Activated B cell treated with CpG ODN at 0.5 μM for 24 hours (primary cell): Measurements from ENCODE around the gene FGFBP2. TPM values are rescaled to one million over a fixed set of nuclear protein-coding genes. Genes with fewer than 3 reads are reported as not detected.

Experiments
- ATAC-seq: fragments of 200-7000 bp; cut with Tn5 transposase; one replicate; pipeline ENCODE4 v1.10.0; 2021; ENCODE audit warnings: low read depth, mild to moderate bottlenecking, moderate library complexity
- CTCF ChIA-PET: fragments of 350-600 bp; sonication (Branson Sonifier 250); formaldehyde crosslinking; loops from one replicate; lab custom pipeline; 2021; ENCODE audit warnings: antibody characterized with exemption; lab: Charles Lee
- POLR2A ChIA-PET: fragments of 350-600 bp; sonication (Branson Sonifier 250); formaldehyde crosslinking; loops from one replicate; lab custom pipeline; 2021; ENCODE audit warnings: antibody characterized with exemption; lab: Charles Lee
- DNase-seq: peaks from one replicate; pipeline ENCODE4 v3.0.0; 2022
- H3K27ac Mint-ChIP-seq: one replicate; pipeline ENCODE4 v1.8.0; 2020; ENCODE audit warnings: mixed read lengths
- H3K27me3 Mint-ChIP-seq: one replicate; pipeline ENCODE4 v1.8.0; 2021; ENCODE audit warnings: mixed read lengths
- H3K36me3 Mint-ChIP-seq: one replicate; pipeline ENCODE4 v1.8.0; 2021; ENCODE audit warnings: low read depth, mixed read lengths
- H3K4me1 Mint-ChIP-seq: one replicate; pipeline ENCODE4 v1.8.0; 2021; ENCODE audit warnings: mixed read lengths
- H3K4me3 Mint-ChIP-seq: one replicate; pipeline ENCODE4 v1.8.0; 2020; ENCODE audit warnings: mild to moderate bottlenecking, mixed read lengths
- H3K9me3 Mint-ChIP-seq: one replicate; pipeline ENCODE4 v1.8.0; 2020; ENCODE audit warnings: mixed read lengths
- CTCF ChIP-seq: fragments of 200-600 bp; IDR thresholded peaks from one replicate; pipeline ENCODE4 v1.8.0; 2022; ENCODE audit warnings: antibody characterized with exemption, mild to moderate bottlenecking
- intact Hi-C: fragments of 100-400 bp; cut with micrococcal nuclease; formaldehyde crosslinking; loops from one replicate; pipeline ENCODE4 v1.15.1; 2024
- total RNA-seq: library from RNA; stranded (reverse); gene quantifications from 2 replicates; pipeline ENCODE4 v1.2.3, GENCODE V29; 2022

The FGFBP2 gene
- total RNA-seq, 1 donor from 2014 or later: 0.20 TPM

- no peak for ATAC-seq
- Mint-ChIP-seq H3K27ac (no peak overlapping the region), H3K4me3 (no peak overlapping the region), H3K27me3 (no peaks in the 10 kb centered on the region), H3K36me3 (no peaks in the 10 kb centered on the region), H3K4me1 (peaks cover 20% of the 10 kb centered on the region), H3K9me3 (no peaks in the 10 kb centered on the region)
- no peak for TF ChIP-seq CTCF
- POLR2A ChIA-PET: no interaction called here
- intact Hi-C loops: no loop called here
- no peak for DNase-seq
- CTCF ChIA-PET: no interaction called here
Observed at GRCh38 chr4:15935504-15936402, 27.2 kb downstream of the FGFBP2 start.

GRCh38 chr4:15934259-15934658, 28.7 kb downstream of the FGFBP2 start:
- no peaks in the 10 kb centered on the region for H3K27me3 Mint-ChIP-seq
- CTCF ChIA-PET: interaction anchor here (1.4 kb wide), 1 partner anchor 51 kb away, joined by 4 read pairs; no protein-coding TSS in a partner anchor
- POLR2A ChIA-PET: no interaction called here
- peaks cover 31% of the 10 kb centered on the region for H3K4me1 Mint-ChIP-seq
- ATAC-seq (no peak), DNase-seq (no peak)
- intact Hi-C loops: no loop called here
- no peak overlapping the region for H3K27ac Mint-ChIP-seq
- TF ChIP-seq CTCF: no peak
- no peak overlapping the region for H3K4me3 Mint-ChIP-seq
- no peaks in the 10 kb centered on the region for H3K36me3 Mint-ChIP-seq
- no peaks in the 10 kb centered on the region for H3K9me3 Mint-ChIP-seq

- ChIA-PET CTCF (interaction anchor here (0.5 kb wide), 1 partner anchor 112 kb away, joined by 3 read pairs; no protein-coding TSS in a partner anchor), POLR2A (interaction anchor here (1.6 kb wide), 1 partner anchor 41 kb away, joined by 3 read pairs; no protein-coding TSS in a partner anchor)
- no peak for DNase-seq
- no peak for TF ChIP-seq CTCF
- no peaks in the 10 kb centered on the region for H3K27me3 Mint-ChIP-seq
- peaks cover 31% of the 10 kb centered on the region for H3K4me1 Mint-ChIP-seq
- no peak overlapping the region for H3K27ac Mint-ChIP-seq
- intact Hi-C loops: no loop called here
- H3K4me3 Mint-ChIP-seq: no peak overlapping the region
- no peaks in the 10 kb centered on the region for H3K36me3 Mint-ChIP-seq
- no peaks in the 10 kb centered on the region for H3K9me3 Mint-ChIP-seq
- ATAC-seq: no peak
Observed at GRCh38 chr4:15931451-15932210, 31.3 kb downstream of the FGFBP2 start.

GRCh38 chr4:15930314-15930713, 32.7 kb downstream of the FGFBP2 start:
- ChIA-PET CTCF (no interaction called here), POLR2A (no interaction called here)
- Mint-ChIP-seq H3K36me3 (no peaks in the 10 kb centered on the region), H3K27me3 (peaks cover 2% of the 10 kb centered on the region), H3K27ac (no peak overlapping the region), H3K9me3 (no peaks in the 10 kb centered on the region), H3K4me3 (peak overlapping the region; percentile 2), H3K4me1 (peaks cover 31% of the 10 kb centered on the region)
- intact Hi-C loops: no loop called here
- no peak for DNase-seq
- no peak for ATAC-seq
- no peak for TF ChIP-seq CTCF

- intact Hi-C loops: no loop called here
- ATAC-seq (no peak), DNase-seq (no peak)
- ChIA-PET POLR2A (no interaction called here), CTCF (interaction anchor here (1.0 kb wide), 1 partner anchor 47 kb away, joined by 3 read pairs; no protein-coding TSS in a partner anchor)
- no peak for TF ChIP-seq CTCF
- H3K27me3 Mint-ChIP-seq: peaks cover 2% of the 10 kb centered on the region
- no peak overlapping the region for H3K4me3 Mint-ChIP-seq
- no peak overlapping the region for H3K27ac Mint-ChIP-seq
- H3K4me1 Mint-ChIP-seq: peaks cover 31% of the 10 kb centered on the region
- H3K36me3 Mint-ChIP-seq: no peaks in the 10 kb centered on the region
- no peaks in the 10 kb centered on the region for H3K9me3 Mint-ChIP-seq
Observed at GRCh38 chr4:15929540-15929939, 33.4 kb downstream of the FGFBP2 start.
